Measurements from ENCODE around the gene SCG3.

SCG3 gene

GRCh38 chr15:51765751-51766150 is 84.4 kb downstream of the SCG3 start:
- no peak for DNase-seq

GRCh38 chr15:51766341-51766740 is 85.0 kb downstream of the SCG3 start:
- DNase-seq = no peak

GRCh38 chr15:51768018-51768417 is 86.7 kb downstream of the SCG3 start:
- DNase-seq = no peak

Measured in activated CD4-positive, alpha-beta T cell treated with anti-CD3 and anti-CD28 coated beads, Interleukin-2, amount 50 U/mL, for 4 hours (primary cell).